Measurements from ENCODE around the gene DEK.

Gene DEK

GRCh38 chr6:18264923-18265377 is 620 bp upstream of the DEK start:
- DNase-seq: no peak

- DNase-seq: peak; percentile 58
Measured at GRCh38 chr6:18263418-18264218, 712 bp downstream of the DEK start.

GRCh38 chr6:18262702-18263417 is 1.5 kb downstream of the DEK start:
- DNase-seq: peak; percentile 40

- DNase-seq: no peak
Measured at GRCh38 chr6:18261877-18262276, 2.5 kb downstream of the DEK start.

- no peak for DNase-seq
Measured at GRCh38 chr6:18260448-18261106, 3.8 kb downstream of the DEK start.

GRCh38 chr6:18259675-18260447 is 4.5 kb downstream of the DEK start:
- no peak for DNase-seq

- DNase-seq: no peak
Measured at GRCh38 chr6:18254793-18255192, 9.5 kb downstream of the DEK start.

GRCh38 chr6:18253635-18254034 is 10.7 kb downstream of the DEK start:
- DNase-seq: no peak

GRCh38 chr6:18249271-18249670 is 15.1 kb downstream of the DEK start:
- DNase-seq: no peak

GRCh38 chr6:18248698-18249097 is 15.6 kb downstream of the DEK start:
- no peak for DNase-seq

GRCh38 chr6:18247002-18247401 is 17.3 kb downstream of the DEK start:
- DNase-seq: no peak

- no peak for DNase-seq
Measured at GRCh38 chr6:18246205-18246604, 18.1 kb downstream of the DEK start.

GRCh38 chr6:18245642-18246041 is 18.7 kb downstream of the DEK start:
- no peak for DNase-seq

- no peak for DNase-seq
Measured at GRCh38 chr6:18245079-18245478, 19.3 kb downstream of the DEK start.

- no peak for DNase-seq
Measured at GRCh38 chr6:18244251-18244650, 20.1 kb downstream of the DEK start.

GRCh38 chr6:18243302-18243893 is 20.9 kb downstream of the DEK start:
- DNase-seq: no peak

GRCh38 chr6:18242062-18242851 is 22.1 kb downstream of the DEK start:
- DNase-seq: no peak

GRCh38 chr6:18241208-18242038 is 22.9 kb downstream of the DEK start:
- DNase-seq: no peak

- no peak for DNase-seq
Measured at GRCh38 chr6:18240230-18240629, 24.1 kb downstream of the DEK start.

GRCh38 chr6:18237167-18237566 is 27.2 kb downstream of the DEK start:
- no peak for DNase-seq

- DNase-seq: no peak
Measured at GRCh38 chr6:18235524-18235923, 28.8 kb downstream of the DEK start.

Data from hematopoietic multipotent progenitor cell treated with erythropoietin and hydrocortisone succinate and interleukin-3 and kit ligand, for 4 days (in vitro differentiated cells).